Measurements from ENCODE around the gene EPB42.
"Not testable (repeated sequence)": the region's sequence is repeated elsewhere in the genome, so short reads cannot be mapped to it uniquely, and the experiment has no call there.

EPB42 gene

DNA sequence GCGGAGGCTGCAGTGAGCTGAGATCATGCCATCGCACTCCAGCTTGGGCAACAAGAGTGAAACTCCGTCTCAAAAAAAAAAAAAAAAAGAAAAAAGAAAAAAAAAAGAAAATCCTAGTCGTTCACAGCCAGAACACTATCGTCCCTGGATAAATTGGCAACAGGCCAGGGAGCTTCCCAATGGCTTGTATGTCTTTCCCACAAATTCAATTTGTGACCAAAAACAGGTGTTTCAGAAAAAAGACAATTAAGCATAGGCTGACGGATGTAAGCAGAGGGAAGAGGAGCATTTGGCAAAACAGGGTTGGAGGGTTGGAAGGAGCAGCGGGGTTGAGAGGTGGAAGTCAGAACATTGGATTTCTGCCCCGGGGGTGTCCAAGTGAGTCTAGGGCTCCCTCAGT lies 8.5 kb downstream of the EPB42 start:
- no peak for DNase-seq (ENCODE audit: low read depth)

DNA sequence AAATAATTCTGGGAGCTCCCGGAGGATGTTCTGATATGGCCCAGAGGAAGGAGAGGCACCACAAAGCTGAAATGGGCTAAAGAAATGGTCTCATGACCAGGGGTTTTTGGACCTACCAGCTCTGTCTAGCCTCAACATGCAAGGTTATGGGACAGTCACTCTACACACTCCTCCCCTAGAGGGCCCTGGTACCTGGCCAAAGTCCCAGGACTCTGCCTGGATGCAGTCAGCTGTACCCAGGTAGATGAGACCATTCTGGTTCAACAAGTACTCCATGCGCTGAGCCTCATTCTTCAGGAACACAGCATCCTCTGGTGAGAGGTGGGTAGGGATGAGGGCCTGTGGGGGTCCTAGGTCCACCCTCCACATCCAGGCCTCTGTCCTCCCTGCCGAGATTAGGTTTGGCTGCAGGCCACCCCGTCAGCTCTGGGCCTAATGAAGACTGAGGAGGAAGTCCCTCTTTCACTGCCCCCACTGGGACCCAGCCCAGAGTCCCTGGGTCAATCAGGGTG lies 9.5 kb downstream of the EPB42 start:
- no peak for DNase-seq (ENCODE audit: low read depth)

DNA sequence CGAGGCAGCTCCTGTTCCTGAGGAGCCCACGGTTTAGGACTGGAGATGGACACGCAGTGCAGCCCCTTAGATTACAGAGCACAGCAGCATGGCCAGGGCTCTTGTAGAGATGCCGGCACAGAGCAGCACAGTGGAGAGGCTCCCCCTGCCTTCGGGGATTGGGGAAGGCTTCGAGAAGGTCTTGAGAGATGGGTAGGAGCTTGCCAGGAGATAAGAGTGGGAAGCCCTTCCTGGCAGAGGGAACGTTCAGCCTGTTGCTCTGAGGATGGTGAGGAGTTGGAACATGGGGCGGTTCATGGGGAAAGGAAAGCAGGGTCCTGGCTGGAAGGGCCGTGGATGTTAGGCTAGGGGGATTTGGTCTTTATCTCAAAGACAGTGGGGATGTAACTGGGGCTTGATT lies 10.0 kb downstream of the EPB42 start:
- no peak for DNase-seq (ENCODE audit: low read depth)

DNA sequence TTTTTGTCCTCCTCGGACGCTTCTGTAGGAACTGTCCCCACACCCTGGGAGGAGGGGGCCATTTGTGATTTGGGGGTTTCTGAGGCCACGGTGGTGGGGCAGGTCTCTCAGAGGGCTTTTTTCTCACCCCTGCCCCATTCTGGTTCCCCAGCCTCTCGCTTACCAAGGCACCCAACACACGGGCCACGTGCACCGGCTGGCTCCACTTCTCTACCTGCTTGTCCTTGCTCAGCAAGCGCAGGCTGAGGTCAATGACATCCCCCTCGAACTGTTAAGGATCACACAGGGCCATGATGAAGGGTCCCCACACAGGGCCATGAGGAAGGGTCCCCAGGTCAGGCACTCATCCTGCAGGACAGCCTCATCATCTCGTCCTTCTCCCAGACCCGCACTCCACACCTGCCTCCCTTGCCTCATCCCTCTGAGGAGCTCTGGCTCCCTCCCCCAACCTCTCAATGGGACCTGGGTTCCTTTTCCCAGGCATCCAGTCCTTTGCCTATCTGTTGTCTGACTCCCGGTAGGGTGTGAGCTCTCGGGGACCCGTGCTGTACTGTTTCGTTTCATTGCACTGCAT lies 10.6 kb downstream of the EPB42 start:
- DNase-seq (ENCODE audit: low read depth): no peak

DNA sequence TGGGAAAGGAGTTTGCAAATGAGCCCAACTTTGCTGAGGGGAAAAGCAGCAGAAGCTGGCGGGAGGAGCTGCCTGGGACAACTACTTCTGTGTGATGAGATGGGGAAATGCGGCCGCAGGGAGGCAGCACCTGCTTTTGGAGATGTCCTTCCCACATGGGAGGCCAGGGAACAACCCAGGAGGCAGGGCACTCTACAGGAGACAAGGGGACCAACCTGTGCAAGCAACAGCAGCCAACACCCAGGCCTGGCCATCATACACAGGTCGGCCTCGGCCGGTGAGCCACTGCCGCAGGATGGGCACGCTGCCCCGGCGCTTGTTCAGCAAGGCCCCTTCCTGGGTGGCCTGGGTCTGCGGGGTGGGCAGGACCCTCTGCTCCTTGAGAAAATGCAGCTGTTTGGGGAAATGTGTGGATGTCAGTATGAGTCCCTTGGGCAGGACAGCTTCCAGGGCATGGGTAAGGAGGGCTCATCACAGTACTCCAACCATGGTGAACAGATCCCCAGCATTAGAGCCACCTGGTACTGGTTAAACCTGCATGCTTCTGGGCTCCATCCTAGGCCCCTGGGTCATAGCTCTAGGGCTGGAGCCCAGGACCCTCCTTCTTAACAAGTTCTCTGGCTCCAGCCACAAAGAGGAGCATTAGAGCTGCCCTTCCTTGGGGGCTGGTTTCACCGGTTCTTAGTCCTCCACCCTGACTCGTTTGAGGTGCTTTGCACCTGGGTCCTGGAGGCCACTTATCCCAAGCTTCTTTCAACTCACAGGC lies 11.6 kb downstream of the EPB42 start:
- peak; percentile 15 for DNase-seq (ENCODE audit: low read depth)

DNA sequence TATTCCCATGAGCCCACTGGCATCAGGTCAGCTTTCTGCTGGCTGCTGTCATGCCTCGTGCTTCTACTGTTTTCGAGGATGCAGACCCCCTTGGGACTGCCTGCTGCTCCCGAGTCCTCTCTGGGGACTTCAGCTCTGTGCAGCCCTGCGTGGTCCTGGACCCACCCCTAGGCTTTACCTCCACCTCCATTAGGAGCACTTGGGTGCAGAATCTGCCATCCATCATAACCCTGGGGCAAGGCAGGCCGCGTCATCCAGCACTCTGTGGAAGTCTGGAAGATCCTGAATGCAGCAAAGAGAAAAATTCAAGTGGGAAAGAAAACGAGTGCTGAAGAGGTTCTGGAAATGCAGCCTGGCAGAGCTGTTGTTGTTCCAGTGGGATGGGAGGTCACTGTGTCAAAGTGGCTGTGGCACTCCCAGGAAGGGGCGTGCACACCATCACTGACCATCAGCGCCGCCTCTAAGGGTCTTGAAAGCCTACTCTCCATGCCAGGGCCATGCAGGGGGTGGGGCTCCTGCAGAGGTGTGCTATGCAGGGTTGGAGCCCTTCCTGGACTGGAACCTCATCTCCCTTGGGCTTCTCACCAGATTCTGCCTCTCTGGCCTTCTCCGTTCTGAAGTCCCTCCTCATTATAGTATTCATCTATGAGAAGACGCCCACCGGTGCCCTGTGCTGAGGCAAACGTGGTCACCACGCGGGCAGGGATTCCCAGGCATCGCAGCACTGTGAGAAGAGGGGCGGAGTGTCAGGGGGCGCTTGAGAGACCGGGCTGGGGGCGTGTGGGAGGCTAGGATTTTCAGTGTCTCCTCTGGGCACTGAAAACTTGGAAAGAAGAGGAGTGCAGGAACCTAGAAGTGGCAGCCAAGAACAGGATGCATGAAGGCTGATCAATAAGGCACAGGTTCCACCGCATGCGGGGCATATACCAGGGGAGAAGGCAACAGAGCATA lies 12.5 kb downstream of the EPB42 start:
- no peak for DNase-seq (ENCODE audit: low read depth)

DNA sequence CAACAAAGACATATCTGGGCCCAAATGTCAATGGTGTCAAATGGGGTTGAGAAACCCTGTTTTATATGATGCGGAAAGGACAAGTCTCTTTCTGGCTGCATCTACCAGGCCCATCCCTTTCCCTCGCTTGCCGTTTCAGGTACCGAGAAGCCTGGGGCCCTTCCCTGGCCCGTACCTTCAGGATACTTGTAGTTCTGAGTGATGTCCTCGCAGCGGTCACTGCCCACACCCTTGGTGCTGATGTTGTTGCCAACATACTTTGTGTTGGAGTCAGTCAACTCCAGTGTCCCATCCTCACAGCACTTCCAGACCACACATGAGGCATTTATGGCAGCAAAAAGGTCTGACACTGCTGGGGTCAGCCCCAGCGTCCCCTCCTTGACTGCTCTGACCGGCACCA lies 13.8 kb downstream of the EPB42 start:
- DNase-seq (ENCODE audit: low read depth): no peak

DNA sequence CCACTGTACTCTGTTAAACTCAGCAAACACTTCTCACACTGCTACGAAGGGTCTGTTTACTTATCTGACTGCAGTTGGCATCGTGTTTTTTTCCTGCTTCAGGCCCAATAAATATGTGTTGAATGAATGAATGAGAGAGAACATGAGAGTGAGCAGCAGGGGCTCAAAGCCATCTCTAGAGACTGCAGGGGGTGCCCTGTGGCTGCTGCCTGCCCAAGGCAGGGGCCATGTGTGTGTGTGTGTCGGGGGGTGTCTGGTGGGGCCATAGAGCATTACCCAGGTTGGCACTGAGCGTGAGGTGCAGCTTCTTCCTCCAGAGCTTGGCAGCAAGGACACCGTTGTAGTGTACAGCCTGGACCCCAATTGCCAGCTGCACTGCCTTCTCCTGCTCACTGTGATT lies 14.8 kb downstream of the EPB42 start:
- no peak for DNase-seq (ENCODE audit: low read depth)

DNA sequence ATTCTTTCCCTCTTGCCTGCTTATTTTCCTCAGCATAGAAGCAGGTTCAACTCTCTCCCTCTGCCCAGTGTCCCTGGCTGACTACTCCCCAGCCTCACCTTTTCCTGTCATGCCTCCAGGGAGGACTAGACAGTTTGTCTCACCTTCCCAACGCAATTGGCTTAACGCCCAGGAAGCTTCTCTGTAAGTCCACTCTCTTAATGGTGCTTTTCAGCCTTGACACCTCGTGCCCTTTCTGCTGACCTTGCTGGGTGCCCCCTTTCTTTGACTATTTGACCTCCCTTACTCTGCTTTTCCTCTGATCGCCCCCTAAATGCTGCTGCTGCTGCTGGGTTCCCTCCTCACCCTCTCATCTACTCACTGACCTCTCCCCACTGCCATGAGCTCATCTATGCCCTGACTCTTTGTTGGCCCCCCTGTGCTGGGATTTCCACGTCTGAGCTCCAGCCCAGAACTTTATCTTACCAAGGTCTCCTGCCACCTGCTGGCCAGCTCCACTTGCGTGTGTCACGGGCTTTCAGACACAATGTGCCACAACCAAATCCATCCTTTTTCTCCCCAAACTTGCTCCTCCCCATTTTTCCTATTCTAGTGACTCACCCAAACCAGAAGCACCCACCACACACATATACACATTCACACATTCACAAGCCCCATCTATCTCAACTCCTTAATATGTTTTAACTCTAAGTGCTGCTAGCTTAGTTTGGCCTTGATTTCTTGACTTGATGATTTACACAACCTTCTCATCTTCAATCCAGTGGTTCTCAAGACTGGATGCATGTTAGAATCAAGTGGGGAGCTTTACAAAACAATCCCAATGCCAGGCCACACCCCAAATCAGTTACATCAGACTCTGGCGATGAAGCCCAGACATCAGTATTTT lies 16.6 kb downstream of the EPB42 start:
- DNase-seq (ENCODE audit: low read depth): peak; percentile 79

DNA sequence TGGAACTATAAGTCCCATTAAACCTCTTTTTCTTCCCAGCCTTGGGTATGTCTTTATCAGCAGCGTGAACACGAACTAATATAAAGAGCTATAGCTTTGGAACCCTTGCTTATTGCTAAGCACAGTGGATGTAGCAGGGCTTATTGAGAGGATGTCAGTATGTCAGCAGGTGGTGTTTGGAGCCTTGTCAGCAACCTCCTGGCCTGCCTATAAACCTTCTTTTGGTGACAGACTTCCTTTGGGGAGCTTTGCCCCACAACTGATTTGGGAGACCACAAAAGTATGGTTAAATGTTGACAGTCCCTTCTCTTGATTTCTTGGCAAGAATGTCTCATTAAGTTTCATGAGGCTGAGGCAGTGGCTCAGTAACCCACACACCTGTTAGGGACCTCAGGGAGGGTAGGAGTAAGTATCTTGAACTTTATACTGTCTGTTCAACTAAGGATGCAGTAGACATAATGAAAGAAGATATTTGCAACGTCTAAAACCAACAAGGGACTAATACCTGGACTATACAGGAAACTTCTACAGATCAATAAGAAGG lies 20.8 kb downstream of the EPB42 start:
- no peak for DNase-seq (ENCODE audit: low read depth)

DNA sequence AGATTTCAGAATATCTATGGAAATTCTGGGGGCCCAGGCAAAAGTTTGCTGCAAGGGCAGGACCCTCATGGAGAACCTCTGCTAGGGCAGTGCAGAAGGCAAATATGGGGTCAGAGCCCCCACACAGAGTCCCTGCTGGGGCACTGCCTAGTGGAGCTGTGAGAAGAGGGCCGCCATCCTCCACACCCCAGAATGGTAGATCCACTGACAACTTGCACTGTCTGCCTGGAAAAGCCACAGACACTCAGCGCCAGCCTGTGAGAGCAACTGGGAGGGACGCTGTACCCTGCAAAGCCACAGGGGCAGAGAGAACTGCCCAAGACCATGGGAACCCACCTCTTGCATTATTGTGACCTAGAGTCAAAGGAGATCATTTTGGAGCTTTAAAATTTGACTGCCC lies 21.8 kb downstream of the EPB42 start:
- no peak for DNase-seq (ENCODE audit: low read depth)

DNA sequence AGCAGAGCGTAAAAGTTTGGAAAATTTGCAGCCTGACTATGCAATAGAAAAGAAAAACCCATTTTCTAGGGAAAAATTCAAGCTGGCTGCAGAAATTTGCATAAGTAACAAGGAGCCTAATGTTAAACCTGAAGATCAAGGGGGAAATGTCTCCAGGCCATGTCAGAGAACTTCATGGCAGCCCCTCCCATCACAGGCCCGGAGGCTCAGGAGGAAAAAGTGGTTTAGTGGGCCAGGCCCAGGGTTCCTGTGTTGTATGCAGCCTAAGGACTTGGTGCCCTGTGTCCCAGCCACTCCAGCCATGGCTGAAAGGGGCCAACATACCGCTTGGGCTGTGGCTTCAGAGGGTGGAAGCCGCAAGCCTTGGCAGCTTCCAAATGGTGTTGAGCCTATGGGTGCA lies 22.3 kb downstream of the EPB42 start:
- not testable (repeated sequence) for DNase-seq (ENCODE audit: low read depth)

DNA sequence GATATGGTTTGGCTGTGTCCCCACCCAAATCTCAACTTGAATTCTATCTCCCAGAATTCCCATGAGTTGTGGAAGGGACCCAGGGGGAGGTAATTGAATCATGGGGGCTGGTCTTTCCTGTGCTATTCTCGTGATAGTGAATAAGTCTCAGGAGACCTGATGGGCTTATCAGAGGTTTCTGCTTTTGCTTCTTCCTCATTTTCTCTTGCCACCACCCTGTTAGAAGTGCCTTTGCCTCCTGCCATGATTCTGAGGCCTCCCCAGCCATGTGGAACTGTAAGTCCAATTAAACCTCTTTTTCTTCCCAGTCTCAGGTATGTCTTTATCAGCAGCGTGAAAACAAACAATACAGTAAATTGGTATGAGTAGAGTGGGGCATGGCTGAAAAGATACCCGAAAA lies 23.0 kb downstream of the EPB42 start:
- DNase-seq (ENCODE audit: low read depth): not testable (repeated sequence)

DNA sequence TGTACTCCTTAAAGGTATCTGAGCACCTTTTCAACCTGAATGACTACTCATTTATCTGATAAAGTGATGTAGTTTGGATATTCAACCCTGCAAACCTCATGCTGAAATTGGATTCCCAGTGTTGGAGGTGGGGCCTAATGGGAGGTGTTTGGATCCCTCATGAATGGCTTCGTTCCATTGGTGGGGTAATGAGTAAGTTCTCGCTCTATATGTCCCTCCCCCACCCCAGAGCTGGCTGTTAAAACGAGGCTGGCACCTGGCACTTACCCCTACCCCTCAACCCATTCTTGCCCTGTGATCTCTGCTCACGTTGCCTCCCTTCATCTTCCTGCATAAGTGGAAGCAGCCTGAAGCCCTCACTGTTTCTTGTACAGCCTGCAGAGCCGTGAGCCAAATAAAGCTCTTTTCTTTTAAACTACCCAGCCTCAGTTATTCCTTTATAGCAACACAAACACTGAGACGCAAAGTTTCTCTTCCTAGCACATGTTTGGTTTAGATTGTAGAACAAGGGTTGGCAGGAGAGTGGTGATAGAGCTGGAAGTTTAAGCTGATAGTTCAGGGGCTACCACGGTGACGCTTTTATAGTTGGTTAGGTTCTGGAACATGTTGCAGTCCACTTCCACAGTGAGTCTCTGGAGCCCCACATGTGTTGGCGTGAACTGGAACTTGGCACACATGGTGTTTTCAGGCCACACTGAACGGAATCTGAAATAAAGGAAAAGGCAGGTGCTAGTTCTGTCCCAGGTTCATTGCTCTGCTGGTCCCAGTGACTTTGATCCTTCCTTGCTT lies 23.9 kb downstream of the EPB42 start:
- DNase-seq (ENCODE audit: low read depth): no peak

DNA sequence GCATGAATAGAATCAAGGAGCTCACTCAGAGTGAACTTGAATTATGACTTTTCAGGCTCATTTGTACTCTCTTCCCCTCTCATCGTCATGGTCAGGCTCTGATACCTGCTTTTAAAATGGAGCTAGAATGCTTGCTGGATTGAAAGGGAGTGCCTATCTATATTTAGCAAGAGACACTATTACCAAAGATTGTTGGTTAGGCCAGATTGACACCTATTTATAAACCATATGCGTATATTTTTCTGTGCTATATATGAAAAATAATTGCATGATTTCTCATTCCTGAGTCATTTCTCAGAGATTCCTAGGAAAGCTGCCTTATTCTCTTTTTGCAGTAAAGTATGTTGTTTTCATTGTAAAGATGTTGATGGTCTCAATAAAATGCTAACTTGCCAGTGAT lies 26.0 kb downstream of the EPB42 start:
- DNase-seq (ENCODE audit: low read depth): peak; percentile 22

DNA sequence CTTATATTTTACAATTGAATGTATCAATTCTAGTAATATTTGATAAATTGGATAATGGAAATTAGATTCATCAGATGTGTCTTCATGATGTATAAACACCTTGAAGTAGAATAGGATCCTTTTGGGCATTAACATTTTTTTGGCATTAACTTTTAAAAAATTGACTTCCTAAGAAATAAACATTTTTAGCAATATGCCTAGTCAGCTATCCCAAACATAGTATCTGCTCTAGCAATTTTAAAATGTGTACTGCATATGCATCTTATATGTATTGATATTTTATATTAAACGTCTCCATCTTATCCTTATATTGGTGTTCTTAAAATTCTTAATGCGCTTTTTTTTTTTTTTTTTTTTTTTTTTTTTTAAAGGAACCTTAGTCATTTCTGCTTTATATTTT lies 27.1 kb downstream of the EPB42 start:
- no peak for DNase-seq (ENCODE audit: low read depth)

DNA sequence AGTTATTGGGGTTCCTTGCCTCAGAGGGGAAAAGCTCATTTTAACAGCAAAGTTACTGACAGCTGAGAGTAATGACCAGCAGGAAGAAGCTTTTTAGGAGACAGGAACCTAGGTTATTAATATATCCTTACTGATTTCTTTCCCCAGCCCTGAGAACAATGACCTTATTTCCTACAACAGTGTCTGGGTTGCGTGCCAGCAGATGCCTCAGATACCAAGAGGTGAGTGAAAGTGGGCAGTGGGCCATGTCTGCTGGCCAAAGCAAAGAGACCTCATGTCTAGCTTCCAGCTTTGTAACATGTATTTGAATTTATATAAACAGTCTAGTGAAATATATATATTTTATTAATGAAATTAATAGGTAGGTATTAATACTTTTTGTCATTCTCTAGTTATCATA lies 30.6 kb downstream of the EPB42 start:
- peak; percentile 54 for DNase-seq (ENCODE audit: low read depth)

DNA sequence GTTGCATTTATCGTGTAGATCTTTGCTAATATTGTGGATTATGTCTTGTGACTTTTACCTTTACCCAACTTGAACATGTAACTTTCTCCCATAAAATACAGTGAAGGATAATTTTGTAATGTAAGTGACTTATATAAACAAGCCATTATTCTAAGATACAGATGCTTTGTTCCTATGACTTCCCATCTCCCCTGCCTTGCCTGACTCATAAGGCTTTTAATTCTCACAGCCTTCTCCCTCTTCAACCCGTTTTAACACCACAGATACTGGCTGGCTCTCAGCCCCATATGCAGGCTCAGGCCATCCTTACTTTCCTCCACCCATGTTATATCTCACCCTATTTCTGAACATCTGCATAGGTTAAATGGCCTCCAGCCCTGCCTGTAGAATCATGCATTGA lies 31.5 kb downstream of the EPB42 start:
- DNase-seq (ENCODE audit: low read depth): no peak

DNA sequence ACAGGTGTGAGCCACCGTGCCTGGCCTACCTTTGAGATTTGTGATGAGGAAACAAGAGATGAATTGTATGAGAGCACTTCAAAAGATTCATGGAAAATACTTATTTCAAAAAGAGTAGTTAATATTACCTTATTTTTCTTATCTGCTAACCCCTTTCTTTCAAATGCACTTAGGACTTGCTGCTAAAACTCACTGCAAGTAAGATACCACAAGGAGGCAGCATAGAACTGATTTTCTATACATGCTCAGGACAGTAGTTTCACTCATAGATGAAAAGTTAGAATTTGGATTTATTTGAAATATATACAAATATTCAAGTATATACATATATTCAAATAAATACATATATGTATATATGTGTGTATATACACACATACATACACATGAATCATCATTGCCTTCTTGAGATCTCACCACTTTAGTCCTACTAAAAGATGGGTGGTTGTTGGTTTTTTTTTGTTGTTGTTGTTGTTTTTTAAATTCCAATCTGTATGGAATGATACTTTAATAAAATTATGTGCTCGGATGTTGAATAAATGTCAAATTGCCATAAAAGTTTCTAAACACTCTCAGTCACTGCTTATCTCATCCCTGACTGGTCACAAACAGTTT lies 33.2 kb downstream of the EPB42 start:
- peak; percentile 74 for DNase-seq (ENCODE audit: low read depth)

DNA sequence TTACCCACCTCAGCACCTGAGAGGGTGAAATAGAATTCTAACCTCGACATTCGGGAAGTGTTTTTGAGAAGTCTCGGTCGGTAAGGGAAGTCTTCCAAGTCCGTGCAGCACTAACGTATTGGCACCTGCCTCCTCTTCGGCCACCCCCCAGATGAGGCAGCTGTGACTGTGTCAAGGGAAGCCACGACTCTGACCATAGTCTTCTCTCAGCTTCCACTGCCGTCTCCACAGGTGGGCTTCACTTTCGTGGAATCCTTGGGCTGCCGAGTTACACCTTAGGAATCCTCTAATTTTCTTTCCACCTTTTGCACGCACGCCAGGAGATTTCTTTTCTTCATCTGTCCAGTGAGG lies 34.8 kb downstream of the EPB42 start:
- no peak for DNase-seq (ENCODE audit: low read depth)

Data from iris pigment epithelial cell (primary cell).